CD14-positive monocyte (primary cell): ENCODE results near the gene SUN3. TPM values are rescaled to one million over a fixed set of nuclear protein-coding genes. Genes with fewer than 3 reads are reported as not detected.

Source experiments
- DNase-seq, 3 donors: peaks; one replicate each; pipeline ENCODE4 v3.0.0-alpha.2; 2011 to 2022
- H2AFZ ChIP-seq: 2 replicates; pipeline ENCODE4 v1.6.0; 2012; ENCODE audit warnings: mild to moderate bottlenecking, low read depth, low read length, inconsistent platforms; ENCODE audit not compliant: insufficient read depth, poor library complexity, severe bottlenecking
- H3K27ac ChIP-seq, 2 donors: 1 replicate in 1 of 2; 2 replicates in 1 of 2; pipeline ENCODE4 v1.5.1; 2012 to 2013; ENCODE audit warnings: low read length in 2 of 2, control low read depth in 1 of 2, inconsistent platforms in 1 of 2, low read depth in 1 of 2, mild to moderate bottlenecking in 1 of 2
- H3K27me3 ChIP-seq, 2 donors: one replicate each; pipeline versions ENCODE4 v1.6.0 to v1.6.1; 2011 to 2013; ENCODE audit warnings: low read length in 2 of 2; ENCODE audit not compliant: control insufficient read depth in 2 of 2, insufficient read depth in 2 of 2
- H3K36me3 ChIP-seq, 2 donors: replicated peaks in 1 of 2; 1 replicate in 1 of 2; 2 replicates in 1 of 2; pipeline versions ENCODE4 v1.5.1 to v1.6.1; 2012 to 2013; ENCODE audit warnings: low read length in 2 of 2, control low read depth in 1 of 2, inconsistent platforms in 1 of 2, mild to moderate bottlenecking in 1 of 2; ENCODE audit not compliant: insufficient read depth in 2 of 2, control insufficient read depth in 1 of 2
- H3K4me1 ChIP-seq, 2 donors: 1 replicate in 1 of 2; 2 replicates in 1 of 2; pipeline versions ENCODE4 v1.5.1 to v1.6.1; 2012 to 2013; ENCODE audit warnings: low read length in 2 of 2, control low read depth in 1 of 2, inconsistent platforms in 1 of 2, mild to moderate bottlenecking in 1 of 2, moderate library complexity in 1 of 2; ENCODE audit not compliant: insufficient read depth in 2 of 2, control insufficient read depth in 1 of 2
- H3K4me2 ChIP-seq: replicated peaks from 2 replicates; pipeline ENCODE3; 2012; ENCODE audit warnings: low read length, moderate library complexity, mild to moderate bottlenecking; ENCODE audit not compliant: poor library complexity, severe bottlenecking; ENCODE audit errors: extremely low read depth
- H3K4me3 ChIP-seq, 3 experiments: fragments of 200-600 bp in 1 of 3; sonication (generic) in 1 of 3; replicated peaks in 1 of 3; 1 replicate in 2 of 3; 2 replicates in 1 of 3; pipeline ENCODE4 v1.5.1; 2011 to 2013; ENCODE audit warnings: low read length in 3 of 3, mild to moderate bottlenecking in 3 of 3, control low read depth in 2 of 3, low read depth in 2 of 3, inconsistent platforms in 1 of 3, moderate library complexity in 1 of 3
- H3K79me2 ChIP-seq: 2 replicates; pipeline ENCODE4 v1.6.0; 2012; ENCODE audit warnings: mild to moderate bottlenecking, control low read depth, inconsistent platforms, low read length, moderate library complexity; ENCODE audit not compliant: insufficient read depth
- H3K9ac ChIP-seq: 2 replicates; pipeline ENCODE4 v1.6.0; 2017; ENCODE audit warnings: low read length, mild to moderate bottlenecking; ENCODE audit not compliant: insufficient read depth, poor library complexity, severe bottlenecking
- H3K9me3 ChIP-seq, 2 donors: replicated peaks in 1 of 2; 1 replicate in 1 of 2; 2 replicates in 1 of 2; pipeline versions ENCODE4 v1.5.1 to v1.6.1; 2012 to 2013; ENCODE audit warnings: low read length in 2 of 2, control low read depth in 1 of 2; ENCODE audit not compliant: control insufficient read depth in 1 of 2, insufficient read depth in 1 of 2
- H4K20me1 ChIP-seq: 2 replicates; pipeline ENCODE4 v1.6.0; 2012; ENCODE audit warnings: mild to moderate bottlenecking, low read length, control low read depth, moderate library complexity; ENCODE audit not compliant: insufficient read depth
- H3K27ac Mint-ChIP-seq, 7 donors: one replicate each; pipeline ENCODE4 v1.8.0; 2020; ENCODE audit warnings: mild to moderate bottlenecking in 7 of 7, mixed read lengths in 7 of 7, moderate library complexity in 6 of 7, inconsistent platforms in 2 of 7
- H3K27me3 Mint-ChIP-seq, 3 donors: one replicate each; pipeline ENCODE4 v1.8.0; 2021 to 2022; ENCODE audit warnings: low read depth in 3 of 3, mild to moderate bottlenecking in 3 of 3, mixed read lengths in 3 of 3, moderate library complexity in 3 of 3, inconsistent platforms in 1 of 3
- H3K36me3 Mint-ChIP-seq, 2 donors: one replicate each; pipeline ENCODE4 v1.8.0; 2020; ENCODE audit warnings: mixed read lengths in 2 of 2, inconsistent platforms in 1 of 2, mild to moderate bottlenecking in 1 of 2
- H3K4me1 Mint-ChIP-seq: one replicate; pipeline ENCODE4 v1.8.0; 2020; ENCODE audit warnings: mild to moderate bottlenecking, mixed read lengths
- H3K4me3 Mint-ChIP-seq, 2 donors: one replicate each; pipeline ENCODE4 v1.8.0; 2020; ENCODE audit warnings: mild to moderate bottlenecking in 2 of 2, mixed read lengths in 2 of 2, moderate library complexity in 1 of 2
- H3K9me3 Mint-ChIP-seq, 7 donors: one replicate each; pipeline ENCODE4 v1.8.0; 2020 to 2022; ENCODE audit warnings: mixed read lengths in 7 of 7, mild to moderate bottlenecking in 6 of 7, moderate library complexity in 6 of 7, inconsistent platforms in 2 of 7
- CTCF ChIP-seq: fragments of 200-600 bp; IDR thresholded peaks from one replicate; pipeline ENCODE4 v1.8.0; 2022; ENCODE audit warnings: antibody characterized with exemption, mild to moderate bottlenecking
- WGBS: methylation state at CpG from one replicate; pipeline ENCODE4 v1.1.5; 2013; ENCODE audit warnings: missing lambda C conversion rate; ENCODE audit not compliant: insufficient coverage; 5-methylcytosine and 5-hydroxymethylcytosine counted together
- intact Hi-C, 2 donors: fragments of 100-400 bp; cut with micrococcal nuclease; formaldehyde crosslinking; loops; one replicate each; pipeline versions ENCODE4 v1.15.0 to v1.15.1; 2023
- polyA plus RNA-seq, 3 donors: library from polyadenylated mRNA; depleted of rRNA in 1 of 3; unstranded in 2 of 3; stranded (reverse) in 1 of 3; fragments of 300-500 nt in 2 of 3; fragments of >200 nt in 1 of 3; fragmentation: Illumina TruSeq in 2 of 3; gene quantifications; 1 replicate in 2 of 3; 2 replicates in 1 of 3; pipeline ENCODE4 v1.2.3, GENCODE V29; 2012 to 2021

The SUN3 gene
- polyA plus RNA-seq, 3 donors = not detected

GRCh38 chr7:47954231-47954911 lies 74.5 kb downstream of the SUN3 start:
- Histone ChIP-seq H3K36me3 (peaks cover 11 to 30% of the 10 kb centered on the region in 2 donors), H4K20me1 (peaks cover 9% of the 10 kb centered on the region), H3K9ac (no peak overlapping the region), H3K4me3 (no peak overlapping the region), H3K9me3 (no peaks in the 10 kb centered on the region), H3K4me1 (peaks cover 3 to 9% of the 10 kb centered on the region in 2 donors), H3K79me2 (no peaks in the 10 kb centered on the region), H3K4me2 (no peak overlapping the region), H3K27ac (no peak overlapping the region), H2AFZ (no peak overlapping the region), H3K27me3 (no peaks in the 10 kb centered on the region)
- intact Hi-C loops = no loop called here
- Mint-ChIP-seq H3K4me1 (peaks cover 10% of the 10 kb centered on the region), H3K9me3 (peaks cover 0 to 3% (median 0%) of the 10 kb centered on the region in 7 donors), H3K4me3 (no peak overlapping the region), H3K27ac (peak overlapping the region in 3 of 7 donors; percentile 31 to 53 (median 46)), H3K27me3 (peaks cover 0 to 2% (median 1%) of the 10 kb centered on the region in 3 donors), H3K36me3 (peaks cover 26 to 32% of the 10 kb centered on the region in 2 donors)
- WGBS = 100% methylated on average over 2 of the region's 4 CpGs
- TF ChIP-seq CTCF = no peak
- DNase-seq = no peak

- H3K27me3 Mint-ChIP-seq = peaks cover 0 to 2% (median 1%) of the 10 kb centered on the region in 3 donors
- peaks cover 9% of the 10 kb centered on the region for H4K20me1 ChIP-seq
- TF ChIP-seq CTCF = no peak
- no peak overlapping the region for H3K9ac ChIP-seq
- no peaks in the 10 kb centered on the region for H3K9me3 ChIP-seq
- WGBS = 96% methylated on average over 4 of the region's 4 CpGs
- H3K4me3 ChIP-seq = no peak overlapping the region
- H3K36me3 Mint-ChIP-seq = peaks cover 26 to 32% of the 10 kb centered on the region in 2 donors
- no peak for DNase-seq
- no peak overlapping the region for H3K27ac ChIP-seq
- H3K27me3 ChIP-seq = no peaks in the 10 kb centered on the region
- no peak overlapping the region for H3K4me3 Mint-ChIP-seq
- peaks cover 10% of the 10 kb centered on the region for H3K4me1 Mint-ChIP-seq
- intact Hi-C loops = no loop called here
- peak overlapping the region in 2 of 7 donors; percentile 46 to 64 for H3K27ac Mint-ChIP-seq
- H3K79me2 ChIP-seq = no peaks in the 10 kb centered on the region
- peaks cover 0 to 3% (median 0%) of the 10 kb centered on the region in 7 donors for H3K9me3 Mint-ChIP-seq
- H3K4me2 ChIP-seq = no peak overlapping the region
- H3K4me1 ChIP-seq = peaks cover 3 to 9% of the 10 kb centered on the region in 2 donors
- H3K36me3 ChIP-seq = peaks cover 11 to 30% of the 10 kb centered on the region in 2 donors
- H2AFZ ChIP-seq = no peak overlapping the region
Observed at GRCh38 chr7:47953822-47954221, 75.1 kb downstream of the SUN3 start.
